CD4-positive, alpha-beta memory T cell (primary cell): ENCODE data around the gene PACSIN2. TPM values are rescaled to one million over a fixed set of nuclear protein-coding genes. Genes with fewer than 3 reads are reported as not detected.

Source experiments
- CTCF ChIA-PET: fragments of 350-600 bp; sonication (Branson Sonifier 250); formaldehyde crosslinking; loops from one replicate; lab custom pipeline; 2021; ENCODE audit warnings: inconsistent platforms; ENCODE audit not compliant: partially characterized antibody; lab: Charles Lee
- POLR2A ChIA-PET: fragments of 350-600 bp; sonication (Branson Sonifier 250); formaldehyde crosslinking; loops from one replicate; lab custom pipeline; 2021; ENCODE audit not compliant: partially characterized antibody; lab: Charles Lee
- DNase-seq, 5 donors: peaks; one replicate each; pipeline versions ENCODE4 v3.0.0 to v3.0.0-alpha.2; 2020 to 2022; ENCODE audit warnings: mixed read lengths in 1 of 5
- H3K27ac ChIP-seq: one replicate; pipeline ENCODE4 v1.7.0; 2013; ENCODE audit warnings: low read depth, low read length
- H3K27me3 ChIP-seq: 2 replicates; pipeline ENCODE4 v1.7.0; 2013; ENCODE audit warnings: mild to moderate bottlenecking, low read length, moderate library complexity; ENCODE audit not compliant: insufficient read depth
- H3K36me3 ChIP-seq: 2 replicates; pipeline ENCODE4 v1.7.0; 2013; ENCODE audit warnings: mild to moderate bottlenecking, low read length, moderate library complexity; ENCODE audit not compliant: insufficient read depth
- H3K4me1 ChIP-seq: 2 replicates; pipeline ENCODE4 v1.7.0; 2013; ENCODE audit warnings: mild to moderate bottlenecking, low read length, moderate library complexity; ENCODE audit not compliant: insufficient read depth
- H3K4me3 ChIP-seq, 2 donors: one replicate each; pipeline ENCODE4 v1.7.0; 2013; ENCODE audit warnings: low read length in 2 of 2, mild to moderate bottlenecking in 1 of 2
- H3K9me3 ChIP-seq, 2 donors: one replicate each; pipeline ENCODE4 v1.7.0; 2013; ENCODE audit warnings: low read length in 2 of 2, control low read depth in 1 of 2; ENCODE audit not compliant: control insufficient read depth in 1 of 2
- H3K27ac Mint-ChIP-seq, 7 donors: one replicate each; pipeline ENCODE4 v1.8.0; 2020 to 2021; ENCODE audit warnings: mixed read lengths in 7 of 7, mild to moderate bottlenecking in 6 of 7, inconsistent platforms in 3 of 7, moderate library complexity in 3 of 7
- H3K27me3 Mint-ChIP-seq, 2 donors: one replicate each; pipeline ENCODE4 v1.8.0; 2020 to 2021; ENCODE audit warnings: mixed read lengths in 2 of 2
- H3K36me3 Mint-ChIP-seq, 2 donors: one replicate each; pipeline ENCODE4 v1.8.0; 2020 to 2021; ENCODE audit warnings: mixed read lengths in 2 of 2, inconsistent platforms in 1 of 2, mild to moderate bottlenecking in 1 of 2
- H3K4me1 Mint-ChIP-seq, 4 donors: one replicate each; pipeline ENCODE4 v1.8.0; 2020 to 2021; ENCODE audit warnings: mixed read lengths in 4 of 4, mild to moderate bottlenecking in 1 of 4
- H3K4me3 Mint-ChIP-seq, 8 donors: one replicate each; pipeline ENCODE4 v1.8.0; 2020 to 2021; ENCODE audit warnings: mixed read lengths in 8 of 8, mild to moderate bottlenecking in 7 of 8, moderate library complexity in 6 of 8, inconsistent platforms in 3 of 8
- H3K9me3 Mint-ChIP-seq, 8 donors: one replicate each; pipeline ENCODE4 v1.8.0; 2020 to 2021; ENCODE audit warnings: mixed read lengths in 8 of 8, mild to moderate bottlenecking in 5 of 8, inconsistent platforms in 3 of 8, moderate library complexity in 1 of 8
- intact Hi-C: fragments of 100-400 bp; cut with micrococcal nuclease; formaldehyde crosslinking; loops from one replicate; pipeline ENCODE4 v1.15.1; 2023
- polyA plus RNA-seq, 2 donors: library from polyadenylated mRNA; unstranded; fragments of 300-500 nt; fragmentation: Illumina TruSeq; gene quantifications; one replicate each; pipeline ENCODE4 v1.2.3, GENCODE V29; 2021
- total RNA-seq, 2 experiments: library from RNA; stranded (reverse); gene quantifications; one replicate each; pipeline ENCODE4 v1.2.3, GENCODE V29; 2021

The PACSIN2 gene
- total and polyA plus RNA-seq, 4 experiments from 2014 or later, result 24.6 to 55.0 (median 45.2) TPM

- Histone ChIP-seq H3K4me3 (no peak overlapping the region), H3K9me3 (no peaks in the 10 kb centered on the region), H3K4me1 (no peaks in the 10 kb centered on the region), H3K27ac (no peak overlapping the region), H3K27me3 (no peaks in the 10 kb centered on the region), H3K36me3 (peaks cover 29% of the 10 kb centered on the region)
- CTCF ChIA-PET, result interaction anchor here (1.5 to 1.6 kb wide), 2 partner anchors 11 to 75 kb away, joined by 3 to 4 read pairs; no protein-coding TSS in a partner anchor
- Mint-ChIP-seq H3K27ac (no peak overlapping the region), H3K9me3 (no peaks in the 10 kb centered on the region), H3K27me3 (no peaks in the 10 kb centered on the region), H3K4me3 (peak overlapping the region in 1 of 8 donors; percentile 50), H3K4me1 (peaks cover 0 to 3% (median under 1%) of the 10 kb centered on the region in 4 donors), H3K36me3 (peaks cover 13 to 48% of the 10 kb centered on the region in 2 donors)
- intact Hi-C loops, result no loop called here
- no peak for DNase-seq
- POLR2A ChIA-PET, result interaction anchor here (1.2 kb wide), 1 partner anchor 14 kb away, joined by 3 read pairs; the partner anchor contains the start of gene ARFGAP3
These were observed 143.6 kb downstream of the PACSIN2 start for GRCh38 chr22:42871146-42872050.

GRCh38 chr22:42869888-42870480 lies 145.0 kb downstream of the PACSIN2 start:
- Histone ChIP-seq H3K4me3 (no peak overlapping the region), H3K4me1 (no peaks in the 10 kb centered on the region), H3K9me3 (no peaks in the 10 kb centered on the region), H3K27ac (no peak overlapping the region), H3K27me3 (no peaks in the 10 kb centered on the region), H3K36me3 (peaks cover 24% of the 10 kb centered on the region)
- H3K4me3 Mint-ChIP-seq, result no peak overlapping the region
- peaks cover 9 to 33% of the 10 kb centered on the region in 2 donors for H3K36me3 Mint-ChIP-seq
- CTCF ChIA-PET, result no interaction called here
- no peaks in the 10 kb centered on the region for H3K9me3 Mint-ChIP-seq
- POLR2A ChIA-PET, result no interaction called here
- intact Hi-C loops, result loop anchor here (5.0 kb wide), 1 partner anchor 162 kb away; no protein-coding TSS in a partner anchor
- no peak for DNase-seq
- peaks cover 0 to 3% (median under 1%) of the 10 kb centered on the region in 4 donors for H3K4me1 Mint-ChIP-seq
- H3K27me3 Mint-ChIP-seq, result no peaks in the 10 kb centered on the region
- no peak overlapping the region for H3K27ac Mint-ChIP-seq

GRCh38 chr22:42869463-42869862 lies 145.5 kb downstream of the PACSIN2 start:
- Mint-ChIP-seq H3K4me1 (peaks cover 0 to 3% (median under 1%) of the 10 kb centered on the region in 4 donors), H3K36me3 (peaks cover 9 to 32% of the 10 kb centered on the region in 2 donors), H3K27me3 (no peaks in the 10 kb centered on the region), H3K4me3 (no peak overlapping the region), H3K9me3 (no peaks in the 10 kb centered on the region), H3K27ac (no peak overlapping the region)
- Histone ChIP-seq H3K36me3 (peaks cover 24% of the 10 kb centered on the region), H3K27ac (no peak overlapping the region), H3K27me3 (no peaks in the 10 kb centered on the region), H3K4me3 (no peak overlapping the region), H3K4me1 (no peaks in the 10 kb centered on the region), H3K9me3 (no peaks in the 10 kb centered on the region)
- ChIA-PET POLR2A (no interaction called here), CTCF (interaction anchor here (1.4 to 2.8 kb wide), 3 partner anchors 8 to 164 kb away, joined by 3 to 18 read pairs (median 13); no protein-coding TSS in a partner anchor)
- intact Hi-C loops, result loop anchor here (5.0 kb wide), 1 partner anchor 163 kb away; no protein-coding TSS in a partner anchor
- no peak for DNase-seq

GRCh38 chr22:42868751-42869251 lies 146.1 kb downstream of the PACSIN2 start:
- Histone ChIP-seq H3K36me3 (peaks cover 24% of the 10 kb centered on the region), H3K4me3 (no peak overlapping the region), H3K27me3 (no peaks in the 10 kb centered on the region), H3K4me1 (no peaks in the 10 kb centered on the region), H3K27ac (no peak overlapping the region), H3K9me3 (no peaks in the 10 kb centered on the region)
- CTCF ChIA-PET, result interaction anchor here (1.0 to 3.7 kb wide), 9 partner anchors 9 to 224 kb away, joined by 3 to 35 read pairs (median 7); partner anchors contain the start of gene ARFGAP3
- intact Hi-C loops, result loop anchor here (5.0 kb wide), 1 partner anchor 164 kb away; no protein-coding TSS in a partner anchor
- Mint-ChIP-seq H3K27me3 (no peaks in the 10 kb centered on the region), H3K27ac (no peak overlapping the region), H3K36me3 (peaks cover 9 to 26% of the 10 kb centered on the region in 2 donors), H3K4me3 (no peak overlapping the region), H3K9me3 (no peaks in the 10 kb centered on the region), H3K4me1 (peaks cover under 1 to 3% (median under 1%) of the 10 kb centered on the region in 4 donors)
- POLR2A ChIA-PET, result no interaction called here
- no peak for DNase-seq

- ChIA-PET POLR2A (interaction anchor here (1.4 kb wide), 1 partner anchor 10 kb away, joined by 4 read pairs; no protein-coding TSS in a partner anchor), CTCF (interaction anchor here (3.7 kb wide), 1 partner anchor 9 kb away, joined by 35 read pairs; the partner anchor contains the start of gene ARFGAP3)
- Histone ChIP-seq H3K27me3 (no peaks in the 10 kb centered on the region), H3K4me1 (peaks cover 5% of the 10 kb centered on the region), H3K9me3 (no peaks in the 10 kb centered on the region), H3K36me3 (peaks cover 6% of the 10 kb centered on the region), H3K4me3 (no peak overlapping the region), H3K27ac (no peak overlapping the region)
- intact Hi-C loops, result loop anchor here (5.0 kb wide), 1 partner anchor 166 kb away; no protein-coding TSS in a partner anchor
- Mint-ChIP-seq H3K27me3 (no peaks in the 10 kb centered on the region), H3K36me3 (peaks cover 11 to 12% of the 10 kb centered on the region in 2 donors), H3K27ac (peak overlapping the region in 1 of 7 donors; percentile 54), H3K4me3 (no peak overlapping the region), H3K4me1 (peaks cover 3 to 11% (median 8%) of the 10 kb centered on the region in 4 donors), H3K9me3 (no peaks in the 10 kb centered on the region)
- no peak for DNase-seq
These were observed 148.8 kb downstream of the PACSIN2 start for GRCh38 chr22:42866100-42866499.

- peaks cover 3 to 11% (median 8%) of the 10 kb centered on the region in 4 donors for H3K4me1 Mint-ChIP-seq
- DNase-seq, result no peak
- no peaks in the 10 kb centered on the region for H3K9me3 Mint-ChIP-seq
- Histone ChIP-seq H3K36me3 (peaks cover under 1% of the 10 kb centered on the region), H3K27me3 (no peaks in the 10 kb centered on the region), H3K9me3 (no peaks in the 10 kb centered on the region), H3K4me1 (peaks cover 5% of the 10 kb centered on the region), H3K4me3 (no peak overlapping the region), H3K27ac (no peak overlapping the region)
- H3K27ac Mint-ChIP-seq, result peak overlapping the region in 1 of 7 donors; percentile 54
- ChIA-PET CTCF (interaction anchor here (3.7 kb wide), 1 partner anchor 8 kb away, joined by 35 read pairs; the partner anchor contains the start of gene ARFGAP3), POLR2A (no interaction called here)
- no peaks in the 10 kb centered on the region for H3K27me3 Mint-ChIP-seq
- peaks cover 7% of the 10 kb centered on the region in 2 donors for H3K36me3 Mint-ChIP-seq
- H3K4me3 Mint-ChIP-seq, result no peak overlapping the region
- intact Hi-C loops, result loop anchor here (5.0 kb wide), 1 partner anchor 167 kb away; no protein-coding TSS in a partner anchor
These were observed 149.4 kb downstream of the PACSIN2 start for GRCh38 chr22:42865536-42865935.
